Activated CD8-positive, alpha-beta memory T cell treated with anti-CD3 and anti-CD28 coated beads for 1 hour (primary cell): ENCODE results near the gene PPP2R5C.

ENCODE experiments used
- DNase-seq, 2 donors: peaks; one replicate each; pipeline ENCODE4 v3.0.0-alpha.2; 2020; ENCODE audit warnings: low read depth in 1 of 2; ENCODE audit errors: extremely low read depth in 1 of 2

The PPP2R5C gene

GRCh38 chr14:101937926-101938767, 176.6 kb downstream of the PPP2R5C start:
- DNase-seq = no peak

DNA sequence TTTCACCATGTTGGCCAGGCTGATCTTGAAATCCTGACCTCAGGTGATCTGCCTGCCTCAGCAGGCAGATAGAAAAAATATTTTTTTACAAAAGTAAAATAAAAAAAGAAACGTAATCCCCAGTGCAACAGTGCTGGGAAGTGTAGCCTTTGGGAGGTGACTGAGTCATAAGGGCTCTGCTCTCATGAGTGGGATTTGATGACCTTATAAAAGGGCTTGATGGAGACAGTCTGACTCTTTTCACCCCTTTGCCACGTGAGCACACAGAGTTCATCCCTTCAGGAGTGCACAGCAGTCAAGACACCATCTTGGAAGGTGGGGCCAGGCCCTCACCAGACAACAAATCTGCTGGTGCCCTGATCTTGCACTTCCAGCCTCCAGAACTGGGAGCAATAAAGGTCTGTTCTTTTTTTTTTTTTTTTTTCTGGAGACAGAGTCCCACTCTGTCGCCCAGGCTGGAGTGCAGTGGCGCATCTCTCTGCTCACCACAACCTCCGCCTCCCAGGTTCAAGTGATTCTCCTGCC, 178.2 kb downstream of the PPP2R5C start:
- no peak for DNase-seq

DNA sequence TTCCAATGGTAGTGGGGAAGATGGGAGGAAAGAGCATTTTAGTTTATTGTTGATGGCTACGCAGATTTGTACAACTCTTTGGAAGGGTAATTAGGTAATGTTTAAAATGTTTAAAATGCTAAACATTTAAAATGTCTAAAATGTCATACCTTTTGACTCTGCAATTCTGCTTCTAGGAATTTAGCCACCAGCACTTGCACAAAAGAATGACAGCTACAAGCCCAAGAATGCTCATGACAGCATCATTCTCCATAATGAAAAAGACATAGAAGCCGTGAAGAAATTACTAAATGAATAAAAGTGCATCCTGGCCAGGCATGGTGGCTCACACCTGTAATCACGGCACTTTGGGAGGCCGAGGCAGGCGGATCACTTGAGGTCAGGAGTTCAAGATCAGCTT, 182.9 kb downstream of the PPP2R5C start:
- no peak for DNase-seq

- no peak for DNase-seq
These were observed 183.7 kb downstream of the PPP2R5C start for GRCh38 chr14:101945171-101945570.

DNA sequence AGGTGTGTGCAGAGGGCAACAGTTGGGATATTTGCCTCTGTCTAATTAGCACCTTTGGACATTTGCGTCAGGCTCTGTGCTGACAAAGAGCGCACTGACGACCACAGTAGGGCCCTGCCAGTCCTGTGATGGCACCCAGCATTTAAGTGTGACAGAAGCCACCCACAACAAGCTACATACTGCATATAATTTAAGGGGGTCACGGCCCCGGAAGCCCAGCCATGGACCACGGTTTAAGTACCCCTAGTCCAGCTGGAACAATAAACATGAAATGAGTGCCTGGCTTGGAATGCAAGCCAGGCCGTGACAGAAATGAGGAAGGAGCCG, 186.0 kb downstream of the PPP2R5C start:
- DNase-seq = no peak

- DNase-seq = peak; percentile 99
These were observed 186.6 kb downstream of the PPP2R5C start for GRCh38 chr14:101947904-101948665.

DNA sequence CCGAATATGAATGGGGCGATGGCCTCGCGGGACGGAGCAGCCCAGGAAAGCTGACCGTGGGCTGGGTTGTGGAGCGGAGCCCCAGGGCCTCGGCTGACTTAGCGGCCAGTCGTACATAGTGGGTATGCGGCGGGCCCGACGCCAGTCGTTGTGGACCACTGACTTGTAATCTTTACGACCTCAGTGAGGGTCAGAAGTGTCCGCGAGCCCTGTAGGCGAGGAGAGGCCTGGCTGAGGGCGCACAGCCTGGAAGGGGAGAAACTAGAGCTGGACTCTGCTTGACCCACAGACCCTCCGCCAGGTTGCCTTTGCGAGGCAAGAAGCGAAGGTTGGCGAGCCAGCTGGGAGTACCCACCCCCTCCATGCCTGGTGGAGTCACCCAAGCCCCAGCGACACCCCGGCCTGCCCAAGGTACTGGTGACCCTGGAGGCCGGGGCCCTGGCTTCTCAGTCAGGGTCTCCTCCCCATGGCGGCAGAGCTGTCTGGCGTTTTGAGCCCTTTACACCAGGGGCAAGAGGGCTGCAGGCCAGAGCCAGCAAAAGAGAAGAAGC, 187.2 kb downstream of the PPP2R5C start:
- no peak for DNase-seq

- no peak for DNase-seq
These were observed 188.6 kb downstream of the PPP2R5C start for GRCh38 chr14:101950100-101950499.

DNA sequence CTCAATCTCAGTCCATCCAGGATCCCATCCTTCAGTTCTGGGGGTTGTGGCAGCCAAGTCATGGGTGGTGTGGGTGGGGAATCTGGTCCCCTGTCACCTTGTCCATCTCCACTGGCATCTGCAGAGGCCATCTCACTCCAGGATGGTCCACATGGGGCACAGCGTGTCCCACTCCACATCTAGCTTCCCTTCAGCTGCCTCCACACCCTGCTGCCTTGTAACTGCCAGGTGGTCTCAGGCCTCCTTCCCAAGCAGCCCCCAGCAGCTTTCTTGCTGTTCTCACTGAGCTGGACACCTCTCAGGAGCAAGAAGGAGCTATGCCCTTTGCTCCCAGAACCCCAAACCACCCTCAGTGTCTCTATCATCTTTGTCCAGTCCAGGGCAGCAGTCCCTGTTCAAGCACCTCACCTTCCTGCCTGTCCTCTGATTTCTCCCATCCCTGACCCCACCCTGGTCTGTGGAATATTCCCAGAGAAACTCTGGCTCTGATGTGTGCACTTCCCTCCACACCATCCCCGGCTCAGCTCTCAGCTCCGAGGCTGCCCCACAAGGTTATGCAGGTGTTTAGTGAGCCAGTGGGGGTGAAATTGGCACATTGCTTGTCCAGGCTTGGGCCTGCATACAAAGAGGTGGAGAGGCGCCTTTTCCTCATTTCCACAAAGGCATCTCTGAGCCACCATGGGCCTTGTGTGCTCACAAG, 189.2 kb downstream of the PPP2R5C start:
- DNase-seq = no peak

GRCh38 chr14:101953151-101953550, 191.6 kb downstream of the PPP2R5C start:
- no peak for DNase-seq

DNA sequence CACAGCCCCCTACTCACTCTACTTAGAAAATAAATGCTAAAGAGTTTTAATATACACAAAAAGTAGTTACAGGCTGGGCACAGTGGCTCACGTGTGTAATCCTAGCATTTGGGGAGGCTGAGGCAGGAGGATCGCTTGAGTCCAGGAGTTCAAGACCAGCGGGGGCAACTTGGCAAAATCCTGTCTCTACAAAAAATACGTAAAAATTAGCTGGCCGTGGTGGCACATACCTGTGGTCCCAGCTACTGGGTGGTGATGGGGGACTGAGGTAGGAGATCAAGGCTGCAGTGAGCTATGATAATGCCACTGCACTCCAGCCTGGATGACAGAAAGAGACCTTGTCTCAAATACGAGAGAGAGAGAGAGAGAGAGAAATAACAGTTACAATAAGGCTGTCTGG, 193.0 kb downstream of the PPP2R5C start:
- no peak for DNase-seq

GRCh38 chr14:101955695-101956161, 194.2 kb downstream of the PPP2R5C start:
- DNase-seq = no peak

GRCh38 chr14:101956179-101956885, 194.8 kb downstream of the PPP2R5C start:
- DNase-seq = no peak

DNA sequence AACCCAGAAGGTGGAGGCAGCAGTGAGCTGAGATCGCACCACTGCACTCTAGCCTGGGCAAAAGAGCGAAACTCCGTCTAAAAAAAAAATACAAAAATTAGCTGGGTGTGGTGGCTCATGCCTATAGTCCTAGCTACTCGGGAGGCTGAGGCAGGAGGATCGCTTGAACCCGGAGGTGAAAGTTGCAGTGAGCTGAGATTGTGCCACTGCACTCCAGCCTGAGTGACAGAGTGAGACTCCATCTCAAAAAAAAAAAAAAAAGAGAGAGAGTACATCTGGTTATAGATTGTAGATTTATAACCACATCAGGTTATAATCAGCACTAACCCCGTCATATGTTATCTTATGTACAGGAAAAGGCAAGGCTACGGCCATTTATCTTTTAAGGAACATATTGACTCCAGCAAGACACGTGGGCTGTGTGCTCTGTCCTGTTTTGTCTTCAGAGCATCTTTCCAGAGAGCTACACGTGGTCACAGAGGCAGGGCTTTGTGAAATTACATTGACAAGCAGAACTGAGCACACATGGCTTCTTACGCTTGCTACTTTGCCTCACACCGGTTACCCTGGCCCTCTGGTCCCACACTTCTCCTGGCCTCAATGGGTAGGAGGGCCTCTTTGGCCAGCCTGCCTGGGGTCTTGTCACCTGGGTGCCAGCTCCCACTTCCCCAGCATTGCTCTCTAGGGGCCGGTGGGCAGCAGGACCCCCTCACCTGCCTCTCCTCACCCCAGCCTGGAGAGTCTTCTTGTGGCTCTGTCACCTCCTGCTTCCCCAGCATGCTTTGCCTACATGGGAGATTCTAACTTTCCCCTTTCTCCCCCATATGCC, 196.1 kb downstream of the PPP2R5C start:
- no peak for DNase-seq

DNA sequence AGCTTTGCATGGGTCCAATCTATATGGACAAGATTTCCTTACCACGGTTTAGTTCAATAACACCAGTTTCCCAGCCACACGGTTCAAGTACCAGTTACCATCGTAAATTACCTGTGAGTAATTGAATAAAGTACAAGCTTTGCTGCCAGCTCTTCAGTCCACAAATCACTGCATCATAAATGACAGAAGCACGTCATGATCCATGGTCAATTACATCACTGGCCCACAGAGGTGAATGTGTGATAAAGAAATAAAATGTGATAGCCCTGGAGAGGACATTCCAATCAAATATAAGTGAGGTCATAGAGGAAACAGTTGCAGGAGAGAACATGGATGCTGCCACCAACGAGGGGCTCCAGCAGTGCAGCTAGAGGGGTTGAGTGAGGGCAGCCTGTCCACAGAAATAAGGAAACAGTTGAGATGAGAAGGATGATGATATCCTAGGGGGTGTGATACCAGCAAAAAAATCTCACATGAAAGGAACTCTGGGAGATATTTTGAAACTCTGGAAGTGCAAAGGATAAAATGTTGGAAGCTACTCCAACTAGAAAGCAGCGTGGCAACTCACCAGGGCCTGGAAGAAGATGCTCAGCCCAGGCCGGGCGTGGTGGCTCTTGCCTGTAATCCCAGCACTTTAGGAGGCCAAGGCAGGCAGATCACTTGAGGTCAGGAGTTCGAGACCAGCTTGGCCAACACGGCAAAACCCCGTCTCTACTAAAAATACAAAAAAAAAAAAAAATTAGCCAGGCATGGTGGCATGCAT, 197.1 kb downstream of the PPP2R5C start:
- DNase-seq = no peak

GRCh38 chr14:101959277-101959676, 197.8 kb downstream of the PPP2R5C start:
- no peak for DNase-seq

- DNase-seq = no peak
These were observed 198.7 kb downstream of the PPP2R5C start for GRCh38 chr14:101960225-101960624.

DNA sequence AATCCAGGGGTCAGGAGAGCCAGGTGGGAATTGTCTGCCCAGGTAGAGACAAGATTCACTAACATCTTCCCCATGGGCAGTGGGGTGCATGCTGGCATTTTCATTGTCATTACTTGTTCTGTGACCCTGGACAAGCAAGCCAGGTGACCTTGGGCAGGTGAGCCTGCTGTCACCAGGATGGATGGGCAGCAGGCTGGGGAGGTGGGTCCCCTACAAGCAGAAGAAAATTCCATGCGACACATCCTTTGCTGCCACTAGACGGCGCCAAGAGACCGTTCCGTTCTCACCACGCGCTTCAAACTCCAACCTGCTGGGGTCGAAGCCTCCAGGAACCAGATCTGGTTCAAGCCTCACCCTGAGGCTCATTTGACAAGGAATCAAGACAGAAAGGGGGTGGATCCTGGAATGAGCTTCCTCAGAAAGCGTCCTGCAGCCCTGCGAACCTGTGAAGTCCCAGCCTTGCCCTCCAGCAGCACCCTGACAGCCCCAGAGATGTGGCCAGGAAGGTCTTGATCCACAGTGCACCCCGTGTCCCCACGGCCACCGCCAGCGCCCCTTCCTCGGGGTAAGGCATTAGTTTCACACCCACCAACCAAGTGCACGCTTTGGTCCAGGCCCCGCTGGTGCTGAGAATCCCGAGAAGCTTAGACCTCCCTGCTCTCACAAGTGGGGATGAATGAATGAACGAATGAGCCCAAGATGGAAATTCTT, 199.7 kb downstream of the PPP2R5C start:
- DNase-seq = peak; percentile 46 to 59
